ENCODE measurements around the gene CHST14.

DNA sequence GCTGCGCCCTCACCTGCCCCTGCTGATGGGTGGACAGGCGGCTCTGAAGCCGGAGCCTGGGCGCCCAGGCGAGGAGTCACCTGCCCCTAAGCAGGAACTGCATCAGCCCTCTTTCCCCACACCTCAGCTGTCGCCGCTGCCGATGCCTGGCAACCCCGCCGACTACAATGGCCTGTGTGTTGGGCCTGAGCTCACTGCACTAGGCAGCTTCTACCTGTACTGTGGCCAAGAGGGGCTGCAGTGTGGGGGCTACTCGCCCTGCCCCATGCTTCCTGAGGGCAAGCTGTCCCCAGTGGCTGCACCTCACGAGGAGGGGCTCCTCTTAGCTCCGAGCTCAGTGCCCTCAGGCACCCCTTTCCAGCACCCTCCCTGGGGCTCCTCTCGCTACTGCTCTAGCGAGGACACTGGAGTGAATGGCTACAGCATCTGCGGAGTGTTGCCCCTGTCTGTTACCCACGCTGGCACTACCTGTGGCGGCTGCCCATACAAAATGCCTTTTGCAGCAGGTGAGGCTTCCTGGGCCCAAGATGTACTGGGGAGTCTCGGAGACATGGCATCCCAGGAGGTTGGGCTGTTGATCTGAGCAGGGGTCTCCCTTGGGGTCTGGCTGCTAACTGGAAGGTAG is 11.3 kb upstream of the CHST14 start:
- TF ChIP-seq, protein P1, sequence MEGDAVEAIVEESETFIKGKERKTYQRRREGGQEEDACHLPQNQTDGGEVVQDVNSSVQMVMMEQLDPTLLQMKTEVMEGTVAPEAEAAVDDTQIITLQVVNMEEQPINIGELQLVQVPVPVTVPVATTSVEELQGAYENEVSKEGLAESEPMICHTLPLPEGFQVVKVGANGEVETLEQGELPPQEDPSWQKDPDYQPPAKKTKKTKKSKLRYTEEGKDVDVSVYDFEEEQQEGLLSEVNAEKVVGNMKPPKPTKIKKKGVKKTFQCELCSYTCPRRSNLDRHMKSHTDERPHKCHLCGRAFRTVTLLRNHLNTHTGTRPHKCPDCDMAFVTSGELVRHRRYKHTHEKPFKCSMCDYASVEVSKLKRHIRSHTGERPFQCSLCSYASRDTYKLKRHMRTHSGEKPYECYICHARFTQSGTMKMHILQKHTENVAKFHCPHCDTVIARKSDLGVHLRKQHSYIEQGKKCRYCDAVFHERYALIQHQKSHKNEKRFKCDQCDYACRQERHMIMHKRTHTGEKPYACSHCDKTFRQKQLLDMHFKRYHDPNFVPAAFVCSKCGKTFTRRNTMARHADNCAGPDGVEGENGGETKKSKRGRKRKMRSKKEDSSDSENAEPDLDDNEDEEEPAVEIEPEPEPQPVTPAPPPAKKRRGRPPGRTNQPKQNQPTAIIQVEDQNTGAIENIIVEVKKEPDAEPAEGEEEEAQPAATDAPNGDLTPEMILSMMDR (IDR thresholded peaks at IDR 0.05) = no peak
- no peak for TF ChIP-seq POLR2A (IDR thresholded peaks at IDR 0.05)

Data from heart left ventricle (tissue), 13 donors.